HG02870 (cell line): ENCODE results near the gene CCM2.
"Not testable (repeated sequence)": the region's sequence is repeated elsewhere in the genome, so short reads cannot be mapped to it uniquely, and the experiment has no call there.

Experiments used
- ATAC-seq: cut with Tn5 transposase; IDR thresholded peaks from one replicate; pipeline ENCODE4 v1.9.1; 2021; ENCODE audit warnings: mild to moderate bottlenecking, moderate library complexity; ENCODE audit not compliant: unreplicated experiment

Gene CCM2

GRCh38 chr7:44981035-44981706 lies 18.8 kb upstream of the CCM2 start:
- ATAC-seq, result peak; percentile 1

GRCh38 chr7:44982535-44982923 lies 17.5 kb upstream of the CCM2 start:
- ATAC-seq, result no peak

- ATAC-seq, result no peak
These were observed 17.0 kb upstream of the CCM2 start for GRCh38 chr7:44982970-44983369.

GRCh38 chr7:44983742-44984477 lies 16.1 kb upstream of the CCM2 start:
- ATAC-seq, result no peak

GRCh38 chr7:44984478-44984758 lies 15.6 kb upstream of the CCM2 start:
- ATAC-seq, result no peak

GRCh38 chr7:44985033-44985695 lies 14.8 kb upstream of the CCM2 start:
- no peak for ATAC-seq

- ATAC-seq, result no peak
These were observed 14.1 kb upstream of the CCM2 start for GRCh38 chr7:44985900-44986217.

GRCh38 chr7:44986218-44987053 lies 13.6 kb upstream of the CCM2 start:
- peak; percentile 93 for ATAC-seq

- no peak for ATAC-seq
These were observed 12.5 kb upstream of the CCM2 start for GRCh38 chr7:44987457-44987856.

GRCh38 chr7:44987996-44988395 lies 12.0 kb upstream of the CCM2 start:
- no peak for ATAC-seq

GRCh38 chr7:44988701-44989100 lies 11.3 kb upstream of the CCM2 start:
- ATAC-seq, result no peak

GRCh38 chr7:44989132-44989531 lies 10.9 kb upstream of the CCM2 start:
- no peak for ATAC-seq

GRCh38 chr7:44990109-44991023 lies 9.6 kb upstream of the CCM2 start:
- no peak for ATAC-seq

GRCh38 chr7:44992004-44992795 lies 7.8 kb upstream of the CCM2 start:
- ATAC-seq, result not testable (repeated sequence)

GRCh38 chr7:44994877-44995554 lies 5.0 kb upstream of the CCM2 start:
- ATAC-seq, result no peak

GRCh38 chr7:44995555-44996493 lies 4.2 kb upstream of the CCM2 start:
- ATAC-seq, result no peak

- no peak for ATAC-seq
These were observed 1.7 kb upstream of the CCM2 start for GRCh38 chr7:44998153-44998871.
